PC-3 (cell line): Measurements from ENCODE around the gene EVC. TPM values are rescaled to one million over a fixed set of nuclear protein-coding genes. Genes with fewer than 3 reads are reported as not detected.

Source experiments
- ATAC-seq: fragments of 200-7000 bp; cut with Tn5 transposase; 2 replicates; pipeline ENCODE4 v1.9.1; 2020; ENCODE audit warnings: mild to moderate bottlenecking, moderate library complexity
- BruUV-seq: library from RNA; stranded (reverse); fragments of 400-500 nt; replicated peaks from 2 replicates; lab custom pipeline; 2021; lab: Mats Ljungman, UMichigan
- CTCF ChIA-PET: fragments of 300-600 bp; sonication (Branson Sonifier 250); formaldehyde crosslinking; loops from one replicate; lab custom pipeline; 2022; ENCODE audit warnings: antibody characterized with exemption; lab: Charles Lee
- POLR2A ChIA-PET: fragments of 300-600 bp; sonication (Branson Sonifier 250); formaldehyde crosslinking; loops from one replicate; lab custom pipeline; 2022; ENCODE audit warnings: antibody characterized with exemption; ENCODE audit not compliant: unreplicated experiment; lab: Charles Lee
- DNase-seq: peaks from one replicate; pipeline ENCODE4 v3.0.0-alpha.2; 2015
- H2AFZ ChIP-seq: fragments of 300-600 bp; sonication (generic); 2 replicates; pipeline ENCODE4 v1.6.0; 2016; ENCODE audit warnings: antibody characterized with exemption, low read length
- H3F3A ChIP-seq: fragments of 300-600 bp; sonication (generic); one replicate; pipeline ENCODE4 v1.6.0; 2017; ENCODE audit warnings: antibody characterized with exemption, low read length, control low read depth, mild to moderate bottlenecking; ENCODE audit not compliant: unreplicated experiment
- H3K27ac ChIP-seq: fragments of 300-600 bp; sonication (generic); 2 replicates; pipeline ENCODE4 v1.5.1; 2016; ENCODE audit warnings: mild to moderate bottlenecking, low read length
- H3K27me3 ChIP-seq: fragments of 300-600 bp; sonication (generic); 2 replicates; pipeline ENCODE4 v1.6.1; 2016; ENCODE audit warnings: low read length, mixed read lengths
- H3K36me3 ChIP-seq: fragments of 300-600 bp; sonication (generic); 2 replicates; pipeline ENCODE4 v1.6.1; 2016; ENCODE audit warnings: low read depth, mixed run types, low read length, mixed read lengths
- H3K4me1 ChIP-seq: fragments of 300-600 bp; sonication (generic); 2 replicates; pipeline ENCODE4 v1.5.1; 2016; ENCODE audit warnings: low read length; ENCODE audit not compliant: insufficient read depth
- H3K4me2 ChIP-seq: fragments of 300-600 bp; sonication (generic); 2 replicates; pipeline ENCODE4 v1.6.0; 2016; ENCODE audit warnings: low read length
- H3K4me3 ChIP-seq: fragments of 300-600 bp; sonication (generic); 2 replicates; pipeline ENCODE4 v1.5.1; 2016; ENCODE audit warnings: mild to moderate bottlenecking, low read length, mixed read lengths
- H3K79me2 ChIP-seq: fragments of 300-600 bp; sonication (generic); 2 replicates; pipeline ENCODE4 v1.6.1; 2017; ENCODE audit warnings: low read length, mixed read lengths
- H3K9ac ChIP-seq: fragments of 300-600 bp; sonication (generic); 2 replicates; pipeline ENCODE4 v1.6.0; 2016; ENCODE audit warnings: mild to moderate bottlenecking, low read length
- H3K9me2 ChIP-seq: fragments of 300-600 bp; sonication (generic); replicated peaks from 2 replicates; pipeline ENCODE4 v1.6.1; 2016; ENCODE audit warnings: mixed run types, low read length, mixed read lengths
- H3K9me3 ChIP-seq: fragments of 300-600 bp; sonication (generic); 2 replicates; pipeline ENCODE4 v1.6.1; 2016; ENCODE audit warnings: low read length, mixed read lengths
- H4K20me1 ChIP-seq: fragments of 300-600 bp; sonication (generic); 2 replicates; pipeline ENCODE4 v1.6.1; 2016; ENCODE audit warnings: low read length, mixed read lengths
- EZH2 ChIP-seq: fragments of 300-600 bp; sonication (generic); IDR thresholded peaks from one replicate; pipeline ENCODE4 v1.6.1; 2017; ENCODE audit warnings: antibody characterized with exemption, mild to moderate bottlenecking, low read length; ENCODE audit not compliant: unreplicated experiment
- EZH2phosphoT487 ChIP-seq: fragments of 300-600 bp; sonication (generic); IDR thresholded peaks from 2 replicates; pipeline ENCODE4 v1.6.1; 2018; ENCODE audit warnings: mild to moderate bottlenecking, antibody characterized with exemption, low read length, borderline replicate concordance
- intact Hi-C: fragments of 100-400 bp; cut with micrococcal nuclease; formaldehyde crosslinking; loops from 2 replicates; pipeline ENCODE4 v1.9.0; 2023
- total RNA-seq: library from RNA; depleted of rRNA; stranded (reverse); fragments of >200 nt; gene quantifications from 2 replicates; pipeline ENCODE4 v1.2.3, GENCODE V29; 2014
- TF ChIP-seq, protein P1 (sequence below): fragments of 300-600 bp; sonication (generic); conservative IDR thresholded peaks from 2 replicates; pipeline ENCODE4 v1.5.1; 2017; ENCODE audit warnings: antibody characterized with exemption, low read depth, mild to moderate bottlenecking, low read length

Gene EVC
- total RNA-seq, 1 experiment from 2014 or later, result 22.7 TPM

DNA sequence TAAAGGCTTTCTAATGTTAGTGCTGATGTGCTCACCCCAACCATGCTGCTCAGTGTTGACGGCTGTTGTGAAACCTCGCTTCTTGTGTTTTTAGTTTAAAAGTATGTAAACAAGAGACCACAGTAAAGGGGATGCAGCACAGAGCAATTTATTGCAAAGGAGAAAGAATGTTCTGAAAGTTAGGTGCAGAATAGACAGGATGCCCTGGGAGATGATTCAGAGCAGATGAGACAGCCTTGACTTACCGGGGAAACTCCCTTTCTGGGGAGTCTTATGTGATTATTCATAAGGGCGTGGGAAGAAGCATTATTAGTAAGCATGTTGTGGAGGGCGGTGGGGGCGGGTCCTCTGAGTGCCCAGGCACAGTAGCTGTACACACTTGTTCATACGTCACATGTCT is 47.7 kb downstream of the EVC start:
- ChIA-PET POLR2A (no interaction called here), CTCF (interaction anchor here (0.6 kb wide), 1 partner anchor 99 kb away, joined by 5 read pairs; no protein-coding TSS in a partner anchor)
- Histone ChIP-seq H3K4me3 (no peak overlapping the region), H3K9ac (peak overlapping the region; percentile 62), H3K9me3 (no peaks in the 10 kb centered on the region), H3K9me2 (no peaks in the 10 kb centered on the region), H3K27ac (peak overlapping the region; percentile 96), H3K4me2 (peak overlapping the region; percentile 50), H3K79me2 (peaks cover 7% of the 10 kb centered on the region; the same call in 1 of the 2 replicates), H3K4me1 (peaks cover 31% of the 10 kb centered on the region), H2AFZ (no peak overlapping the region), H3F3A (no peaks in the 10 kb centered on the region), H3K27me3 (no peaks in the 10 kb centered on the region), H4K20me1 (no peaks in the 10 kb centered on the region), H3K36me3 (peaks cover 26% of the 10 kb centered on the region)
- ATAC-seq (peak; percentile 94), DNase-seq (peak; percentile 93)
- TF ChIP-seq EZH2, result no peak
- TF ChIP-seq, protein P1, sequence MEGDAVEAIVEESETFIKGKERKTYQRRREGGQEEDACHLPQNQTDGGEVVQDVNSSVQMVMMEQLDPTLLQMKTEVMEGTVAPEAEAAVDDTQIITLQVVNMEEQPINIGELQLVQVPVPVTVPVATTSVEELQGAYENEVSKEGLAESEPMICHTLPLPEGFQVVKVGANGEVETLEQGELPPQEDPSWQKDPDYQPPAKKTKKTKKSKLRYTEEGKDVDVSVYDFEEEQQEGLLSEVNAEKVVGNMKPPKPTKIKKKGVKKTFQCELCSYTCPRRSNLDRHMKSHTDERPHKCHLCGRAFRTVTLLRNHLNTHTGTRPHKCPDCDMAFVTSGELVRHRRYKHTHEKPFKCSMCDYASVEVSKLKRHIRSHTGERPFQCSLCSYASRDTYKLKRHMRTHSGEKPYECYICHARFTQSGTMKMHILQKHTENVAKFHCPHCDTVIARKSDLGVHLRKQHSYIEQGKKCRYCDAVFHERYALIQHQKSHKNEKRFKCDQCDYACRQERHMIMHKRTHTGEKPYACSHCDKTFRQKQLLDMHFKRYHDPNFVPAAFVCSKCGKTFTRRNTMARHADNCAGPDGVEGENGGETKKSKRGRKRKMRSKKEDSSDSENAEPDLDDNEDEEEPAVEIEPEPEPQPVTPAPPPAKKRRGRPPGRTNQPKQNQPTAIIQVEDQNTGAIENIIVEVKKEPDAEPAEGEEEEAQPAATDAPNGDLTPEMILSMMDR, result no peak
- no peak for TF ChIP-seq EZH2phosphoT487
- intact Hi-C loops, result loop anchor here (2.0 kb wide), 1 partner anchor 28 kb away; no protein-coding TSS in a partner anchor
- BruUV-seq, result no TSS peak

DNA sequence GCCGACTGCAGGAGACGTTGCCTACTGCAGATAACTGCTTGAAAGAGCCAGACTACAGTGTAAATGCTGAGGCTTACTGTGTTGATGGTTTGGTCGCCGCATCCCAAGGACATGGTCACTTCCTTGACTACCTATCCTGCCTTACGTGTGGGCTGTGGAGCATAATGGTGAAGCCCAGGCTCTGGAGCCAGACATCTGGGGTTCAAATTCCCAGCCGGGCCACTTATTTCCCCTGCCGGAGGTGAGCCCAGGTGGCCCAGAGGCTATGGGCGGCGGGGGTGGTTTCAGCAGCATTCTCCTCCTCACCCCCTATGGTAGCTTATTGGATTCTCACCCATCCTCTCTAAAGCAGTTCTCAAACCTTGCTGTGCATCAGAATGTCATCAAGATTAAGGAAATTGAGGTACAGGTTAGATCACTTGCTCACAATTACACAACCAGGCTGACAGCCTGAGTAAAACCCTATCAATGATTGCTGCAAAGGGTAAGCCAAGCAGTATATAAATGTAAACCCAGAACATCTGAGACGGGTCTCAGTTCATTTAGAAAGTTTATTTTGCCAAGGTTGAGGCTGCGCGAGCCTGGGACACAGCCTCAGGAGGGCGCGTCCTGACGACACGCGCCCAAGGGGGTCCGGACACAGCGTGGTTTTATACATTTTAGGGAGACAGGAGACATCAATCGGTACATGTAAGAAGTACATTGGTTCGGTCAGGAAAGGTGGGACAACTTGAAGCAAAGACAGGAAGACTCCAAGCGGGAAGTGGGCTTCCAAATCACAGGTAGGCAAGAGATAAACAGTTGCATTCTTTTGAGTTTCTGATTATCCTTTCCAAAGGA is 48.5 kb downstream of the EVC start:
- peak overlapping the region; percentile 50 for H3K4me2 ChIP-seq
- TF ChIP-seq, protein P1, result no peak
- TF ChIP-seq EZH2phosphoT487 (no peak), EZH2 (no peak)
- H3K79me2 ChIP-seq, result peaks cover 7% of the 10 kb centered on the region; the same call in 1 of the 2 replicates
- peak overlapping the region; percentile 52 for H3K9ac ChIP-seq
- H3K9me3 ChIP-seq, result no peaks in the 10 kb centered on the region
- intact Hi-C loops, result loop anchor here (2.0 kb wide), 1 partner anchor 27 kb away; no protein-coding TSS in a partner anchor
- no peaks in the 10 kb centered on the region for H4K20me1 ChIP-seq
- DNase-seq, result no peak
- H3F3A ChIP-seq, result no peaks in the 10 kb centered on the region
- H3K4me1 ChIP-seq, result peaks cover 27% of the 10 kb centered on the region
- BruUV-seq, result TSS peak; percentile 18
- peak overlapping the region; percentile 75 for H3K27ac ChIP-seq
- ATAC-seq, result no peak
- peaks cover 24% of the 10 kb centered on the region for H3K36me3 ChIP-seq
- H3K9me2 ChIP-seq, result no peaks in the 10 kb centered on the region
- no peaks in the 10 kb centered on the region for H3K27me3 ChIP-seq
- H2AFZ ChIP-seq, result no peak overlapping the region
- H3K4me3 ChIP-seq, result no peak overlapping the region
- ChIA-PET POLR2A (no interaction called here), CTCF (interaction anchor here (0.6 kb wide), 1 partner anchor 99 kb away, joined by 5 read pairs; no protein-coding TSS in a partner anchor)

DNA sequence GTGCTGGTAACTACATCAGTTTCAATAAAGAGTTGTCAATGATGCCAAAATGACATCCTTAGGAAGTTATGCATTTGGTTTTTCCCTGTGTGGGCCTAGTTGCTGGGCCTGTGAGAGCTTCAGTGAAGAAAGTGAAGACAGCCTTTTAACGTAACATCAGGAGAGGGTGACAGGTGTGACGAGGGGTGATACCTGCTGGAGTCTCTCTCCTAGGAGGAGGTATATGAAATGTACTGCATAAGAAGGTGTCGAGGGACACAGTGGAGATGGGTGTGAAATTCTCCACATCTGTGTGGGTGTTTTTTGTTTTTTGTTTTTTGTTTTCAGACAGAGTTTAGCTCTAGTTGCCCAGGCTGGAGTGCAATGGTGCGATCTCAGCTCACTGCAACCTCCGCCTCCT is 49.2 kb downstream of the EVC start:
- Histone ChIP-seq H3K27ac (no peak overlapping the region), H3K79me2 (peaks cover 7% of the 10 kb centered on the region; the same call in 1 of the 2 replicates)

More for the DNA sequence above, 49.2 kb downstream of the EVC start:
- Histone ChIP-seq H3K36me3 (peaks cover 23% of the 10 kb centered on the region), H3K9ac (no peak overlapping the region), H3K4me1 (peaks cover 27% of the 10 kb centered on the region), H4K20me1 (no peaks in the 10 kb centered on the region), H3K9me2 (no peaks in the 10 kb centered on the region), H3K4me3 (no peak overlapping the region), H3F3A (no peaks in the 10 kb centered on the region), H3K27me3 (no peaks in the 10 kb centered on the region), H3K9me3 (no peaks in the 10 kb centered on the region), H3K4me2 (no peak overlapping the region), H2AFZ (no peak overlapping the region)
- intact Hi-C loops, result no loop called here
- POLR2A ChIA-PET, result no interaction called here
- no TSS peak for BruUV-seq
- DNase-seq (no peak), ATAC-seq (no peak)
- TF ChIP-seq EZH2, result no peak
- TF ChIP-seq, protein P1, result no peak
- CTCF ChIA-PET, result no interaction called here
